IMR-90 (cell line): Measurements from ENCODE around the gene AGPAT3. TPM values are rescaled to one million over a fixed set of nuclear protein-coding genes. Genes with fewer than 3 reads are reported as not detected.

Experiments
- ATAC-seq: fragments of 200-7000 bp; cut with Tn5 transposase; 2 replicates; pipeline ENCODE4 v1.9.1; 2020; ENCODE audit warnings: low read depth, mild to moderate bottlenecking, moderate library complexity
- BruUV-seq: library from RNA; stranded (reverse); fragments of 400-500 nt; replicated peaks from 2 replicates; lab custom pipeline; 2021; lab: Mats Ljungman, UMichigan
- CTCF ChIA-PET: fragments of 300-600 bp; formaldehyde crosslinking; extraction: SDS; loops from one replicate; lab custom pipeline; 2021; ENCODE audit warnings: antibody characterized with exemption; lab: Yijun Ruan, JAX
- POLR2A ChIA-PET: fragments of 300-600 bp; sonication (Branson Sonifier 250); formaldehyde crosslinking; loops from one replicate; lab custom pipeline; 2022; ENCODE audit warnings: antibody characterized with exemption; ENCODE audit not compliant: unreplicated experiment; lab: Charles Lee
- DNase-seq: peaks from one replicate; pipeline ENCODE4 v3.0.0; 2013
- H2AFZ ChIP-seq: replicated peaks from 2 replicates; pipeline ENCODE3; 2013; ENCODE audit warnings: low read length, mild to moderate bottlenecking; ENCODE audit not compliant: poor library complexity
- H2AK5ac ChIP-seq: 2 replicates; pipeline ENCODE4 v1.6.1; 2013; ENCODE audit warnings: low read depth, low read length, inconsistent platforms
- H2AK9ac ChIP-seq: replicated peaks from 2 replicates; pipeline ENCODE3; 2013; ENCODE audit warnings: mild to moderate bottlenecking, low read depth, low read length, moderate library complexity; ENCODE audit not compliant: poor library complexity
- H2BK120ac ChIP-seq: 2 replicates; pipeline ENCODE4 v1.6.1; 2013; ENCODE audit warnings: low read depth, low read length, inconsistent platforms
- H2BK15ac ChIP-seq: 3 replicates; pipeline ENCODE4 v1.6.1; 2013; ENCODE audit warnings: low read depth, low read length, inconsistent platforms
- H2BK20ac ChIP-seq: 2 replicates; pipeline ENCODE4 v1.6.1; 2013; ENCODE audit warnings: low read depth, mild to moderate bottlenecking, inconsistent platforms, low read length, moderate library complexity
- H2BK5ac ChIP-seq: 2 replicates; pipeline ENCODE4 v1.6.1; 2013; ENCODE audit warnings: mild to moderate bottlenecking, low read depth, low read length, inconsistent platforms; ENCODE audit not compliant: poor library complexity, severe bottlenecking
- H3K14ac ChIP-seq: replicated peaks from 2 replicates; pipeline ENCODE4 v1.6.1; 2013; ENCODE audit warnings: low read depth, low read length, inconsistent platforms
- H3K18ac ChIP-seq: 2 replicates; pipeline ENCODE4 v1.6.1; 2013; ENCODE audit warnings: low read depth, low read length, control low read depth
- H3K23ac ChIP-seq: 2 replicates; pipeline ENCODE4 v1.6.1; 2013; ENCODE audit warnings: low read depth, low read length, inconsistent platforms
- H3K27ac ChIP-seq: 2 replicates; pipeline ENCODE4 v1.5.1; 2013; ENCODE audit warnings: mild to moderate bottlenecking, control low read depth, low read length; ENCODE audit not compliant: insufficient read depth
- H3K27me3 ChIP-seq: 2 replicates; pipeline ENCODE4 v1.6.1; 2013; ENCODE audit warnings: low read length; ENCODE audit not compliant: control insufficient read depth, insufficient read depth
- H3K36me3 ChIP-seq: 2 replicates; pipeline ENCODE4 v1.6.1; 2013; ENCODE audit warnings: low read length, mixed read lengths; ENCODE audit not compliant: control insufficient read depth, insufficient read depth
- H3K4ac ChIP-seq: 2 replicates; pipeline ENCODE4 v1.6.1; 2013; ENCODE audit warnings: low read depth, low read length, inconsistent platforms
- H3K4me1 ChIP-seq: 2 replicates; pipeline ENCODE4 v1.6.1; 2013; ENCODE audit warnings: low read length, mixed read lengths; ENCODE audit not compliant: control insufficient read depth, insufficient read depth
- H3K4me2 ChIP-seq: 2 replicates; pipeline ENCODE4 v1.6.1; 2013; ENCODE audit warnings: low read depth, mild to moderate bottlenecking, control low read depth, low read length, moderate library complexity
- H3K4me3 ChIP-seq: 2 replicates; pipeline ENCODE4 v1.5.1; 2013; ENCODE audit warnings: low read depth, mild to moderate bottlenecking, control low read depth, low read length, moderate library complexity; ENCODE audit not compliant: insufficient read depth
- H3K56ac ChIP-seq: 2 replicates; pipeline ENCODE4 v1.6.1; 2013; ENCODE audit warnings: low read length, inconsistent platforms; ENCODE audit not compliant: insufficient read depth; ENCODE audit errors: extremely low read depth
- H3K79me1 ChIP-seq, 2 experiments: 2 replicates each; pipeline ENCODE4 v1.6.1; 2013; ENCODE audit warnings: low read length in 2 of 2, inconsistent platforms in 1 of 2, low read depth in 1 of 2
- H3K9ac ChIP-seq: 2 replicates; pipeline ENCODE4 v1.6.1; 2013; ENCODE audit warnings: low read depth, low read length, control low read depth
- H3K9me1 ChIP-seq: 2 replicates; pipeline ENCODE4 v1.6.1; 2013; ENCODE audit warnings: low read length, inconsistent platforms; ENCODE audit not compliant: insufficient read depth
- H3K9me3 ChIP-seq: 2 replicates; pipeline ENCODE4 v1.6.1; 2013; ENCODE audit warnings: low read length; ENCODE audit not compliant: control insufficient read depth, insufficient read depth
- H4K20me1 ChIP-seq: 2 replicates; pipeline ENCODE4 v1.6.1; 2013; ENCODE audit warnings: low read length, inconsistent platforms; ENCODE audit not compliant: insufficient read depth
- H4K5ac ChIP-seq: 2 replicates; pipeline ENCODE4 v1.6.1; 2013; ENCODE audit warnings: mild to moderate bottlenecking, low read depth, low read length, control low read depth
- H4K8ac ChIP-seq, 2 experiments: 2 replicates each; pipeline ENCODE4 v1.6.1; 2013; ENCODE audit warnings: low read depth in 2 of 2, low read length in 2 of 2, control low read depth in 1 of 2, inconsistent platforms in 1 of 2
- H4K91ac ChIP-seq: 2 replicates; pipeline ENCODE4 v1.6.1; 2013; ENCODE audit warnings: low read depth, low read length, inconsistent platforms; ENCODE audit not compliant: insufficient read depth
- CEBPB ChIP-seq: IDR thresholded peaks from 2 replicates; pipeline ENCODE4 v1.6.1; 2012; ENCODE audit warnings: low read depth, low read length, improper control_type of control experiment
- CHD1 ChIP-seq: IDR thresholded peaks from 2 replicates; pipeline ENCODE4 v1.6.1; 2012; ENCODE audit warnings: low read depth, low read length, improper control_type of control experiment
- FOS ChIP-seq: fragments of 150-350 bp; IDR thresholded peaks from 2 replicates; pipeline ENCODE4 v1.6.1; 2016; ENCODE audit warnings: low read depth, low read length
- MXI1 ChIP-seq: IDR thresholded peaks from 2 replicates; pipeline ENCODE4 v1.6.1; 2012; ENCODE audit warnings: low read depth, mild to moderate bottlenecking, low read length, moderate library complexity, borderline replicate concordance
- NFE2L2 ChIP-seq: fragments of 150-350 bp; IDR thresholded peaks from 2 replicates; pipeline ENCODE4 v1.6.1; 2016; ENCODE audit warnings: low read depth, mild to moderate bottlenecking, low read length
- RAD21 ChIP-seq: IDR thresholded peaks from 2 replicates; pipeline ENCODE4 v1.6.1; 2012; ENCODE audit warnings: low read length, improper control_type of control experiment
- RCOR1 ChIP-seq: IDR thresholded peaks from 2 replicates; pipeline ENCODE4 v1.6.1; 2012; ENCODE audit warnings: mild to moderate bottlenecking, low read length, improper control_type of control experiment; ENCODE audit not compliant: insufficient replicate concordance
- RFX5 ChIP-seq: IDR thresholded peaks from 2 replicates; pipeline ENCODE4 v1.8.0; 2012; ENCODE audit warnings: low read depth, mild to moderate bottlenecking, low read length, moderate library complexity
- WGBS, 2 experiments: methylation state at CpG; one replicate each; pipeline versions ENCODE4 v1.1.5 to v1.1.7; 2013; ENCODE audit warnings: missing lambda C conversion rate in 2 of 2; ENCODE audit not compliant: insufficient read length in 1 of 2; ENCODE audit errors: extremely low coverage in 2 of 2; 5-methylcytosine and 5-hydroxymethylcytosine counted together
- dilution Hi-C: fragments of 300-500 bp; cut with HindIII; formaldehyde crosslinking; loops from one replicate; pipeline ENCODE4 v1.14.3; 2018; ENCODE audit warnings: low sequenced_read_pairs; ENCODE audit not compliant: unreplicated experiment
- in situ Hi-C: fragments of 300-500 bp; cut with MboI; formaldehyde crosslinking; loops from 3 replicates; pipeline ENCODE4 v1.14.3; 2019; ENCODE audit warnings: low sequenced_read_pairs, inconsistent platforms, mixed read lengths
- intact Hi-C: fragments of 100-400 bp; cut with micrococcal nuclease; formaldehyde crosslinking; loops from 2 replicates; pipeline ENCODE4 v1.10.0; 2022
- polyA plus RNA-seq, 3 experiments: library from polyadenylated mRNA; depleted of rRNA; stranded (reverse); fragments of >200 nt; gene quantifications; 2 replicates each; pipeline ENCODE4 v1.2.3, GENCODE V29; 2012; ENCODE audit warnings: low replicate concordance in 1 of 3
- total RNA-seq: library from RNA; depleted of rRNA; stranded (reverse); fragments of >200 nt; gene quantifications from 2 replicates; pipeline ENCODE4 v1.2.3, GENCODE V29; 2012
- TF ChIP-seq, protein P1 (sequence below): conservative IDR thresholded peaks from 2 replicates; pipeline ENCODE4 v1.5.1; 2012; ENCODE audit warnings: mild to moderate bottlenecking, low read depth, low read length, improper control_type of control experiment
- TF ChIP-seq, protein P2 (sequence below): fragments of 150-350 bp; IDR thresholded peaks from 2 replicates; pipeline ENCODE4 v1.6.1; 2017; ENCODE audit warnings: mild to moderate bottlenecking, antibody characterized with exemption, low read length, low read depth
- TF ChIP-seq, protein P3 (sequence below): fragments of 150-350 bp; IDR thresholded peaks from 2 replicates; pipeline ENCODE4 v1.6.1; 2016; ENCODE audit warnings: low read depth, mild to moderate bottlenecking, low read length, moderate library complexity, borderline replicate concordance

The AGPAT3 gene
- total and polyA plus RNA-seq, 2 of the 4 experiments (the other 2 are of a cell fraction) = 27.1 to 38.7 TPM

DNA sequence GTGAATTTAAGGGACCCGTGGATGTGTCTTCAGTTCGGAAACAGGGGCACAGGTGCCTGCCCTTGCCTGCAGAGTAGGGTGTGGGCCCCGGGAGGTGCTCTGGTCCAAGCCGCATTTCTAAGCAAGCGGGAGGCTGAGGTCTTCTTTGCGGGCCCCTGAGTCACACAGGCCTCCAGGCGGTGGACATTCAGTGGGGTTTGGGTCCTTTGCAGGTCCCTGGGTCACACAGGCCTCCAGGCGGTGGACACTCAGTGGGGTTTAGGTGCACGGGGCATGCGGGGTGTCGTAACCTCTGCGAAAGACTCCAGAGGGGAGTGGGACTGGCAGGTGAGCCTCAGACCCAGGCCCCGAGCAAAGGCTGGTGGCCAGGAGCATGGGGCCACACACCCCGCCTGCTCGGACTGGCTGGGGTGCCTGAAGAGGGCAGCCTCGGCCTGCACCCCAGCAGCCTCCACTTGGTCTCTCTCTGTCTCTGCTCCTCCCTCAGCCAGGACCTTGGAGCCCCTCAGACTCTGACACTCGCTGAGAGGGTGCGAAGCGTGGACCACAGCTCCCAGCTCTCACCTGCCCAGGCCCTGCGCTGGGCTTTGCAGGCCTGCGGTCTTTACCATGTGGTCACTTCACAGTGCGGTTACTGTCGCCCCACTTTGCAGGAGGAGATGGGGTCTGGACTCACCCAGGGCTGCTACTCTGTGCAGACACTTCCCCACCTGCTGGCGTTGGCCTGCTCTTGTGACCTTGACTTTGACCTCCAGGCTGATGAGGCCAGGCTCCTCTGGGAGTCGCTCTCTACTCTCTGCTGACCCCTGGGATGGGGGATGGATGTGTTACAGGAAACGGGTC is 6.0 kb upstream of the AGPAT3 start:
- H2BK15ac ChIP-seq = no peak overlapping the region
- 98% methylated on average over 12 of the region's 26 CpGs; no CpG with 5 or more reads in 1 of the 2 experiments for WGBS, 2 experiments
- no peak overlapping the region for H3K18ac ChIP-seq
- ChIA-PET CTCF (no interaction called here), POLR2A (no interaction called here)
- intact Hi-C loops (no loop called here), in situ Hi-C loops (no loop called here), dilution Hi-C loops (no loop called here)
- H3K9me3 ChIP-seq = no peaks in the 10 kb centered on the region
- ATAC-seq (no peak), DNase-seq (no peak)
- H3K4ac ChIP-seq = peak overlapping the region; percentile 47
- H2AK9ac ChIP-seq = no peak overlapping the region
- H2BK120ac ChIP-seq = no peak overlapping the region
- no peak overlapping the region for H4K5ac ChIP-seq
- no TSS peak for BruUV-seq
- H2BK20ac ChIP-seq = 0 out of 2 replicates have a peak overlapping the region, but pooled peaks have one; percentile 36
- H3K23ac ChIP-seq = no peak overlapping the region
- H3K27ac ChIP-seq = no peak overlapping the region
- TF ChIP-seq, protein P1, sequence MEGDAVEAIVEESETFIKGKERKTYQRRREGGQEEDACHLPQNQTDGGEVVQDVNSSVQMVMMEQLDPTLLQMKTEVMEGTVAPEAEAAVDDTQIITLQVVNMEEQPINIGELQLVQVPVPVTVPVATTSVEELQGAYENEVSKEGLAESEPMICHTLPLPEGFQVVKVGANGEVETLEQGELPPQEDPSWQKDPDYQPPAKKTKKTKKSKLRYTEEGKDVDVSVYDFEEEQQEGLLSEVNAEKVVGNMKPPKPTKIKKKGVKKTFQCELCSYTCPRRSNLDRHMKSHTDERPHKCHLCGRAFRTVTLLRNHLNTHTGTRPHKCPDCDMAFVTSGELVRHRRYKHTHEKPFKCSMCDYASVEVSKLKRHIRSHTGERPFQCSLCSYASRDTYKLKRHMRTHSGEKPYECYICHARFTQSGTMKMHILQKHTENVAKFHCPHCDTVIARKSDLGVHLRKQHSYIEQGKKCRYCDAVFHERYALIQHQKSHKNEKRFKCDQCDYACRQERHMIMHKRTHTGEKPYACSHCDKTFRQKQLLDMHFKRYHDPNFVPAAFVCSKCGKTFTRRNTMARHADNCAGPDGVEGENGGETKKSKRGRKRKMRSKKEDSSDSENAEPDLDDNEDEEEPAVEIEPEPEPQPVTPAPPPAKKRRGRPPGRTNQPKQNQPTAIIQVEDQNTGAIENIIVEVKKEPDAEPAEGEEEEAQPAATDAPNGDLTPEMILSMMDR = no peak
- no peak for TF ChIP-seq CHD1
- TF ChIP-seq RAD21 = no peak
- no peak for TF ChIP-seq NFE2L2
- no peak for TF ChIP-seq MXI1
- no peak for TF ChIP-seq RCOR1
- no peak for TF ChIP-seq CEBPB
- no peak for TF ChIP-seq FOS
- TF ChIP-seq RFX5 = no peak
- TF ChIP-seq, protein P2, sequence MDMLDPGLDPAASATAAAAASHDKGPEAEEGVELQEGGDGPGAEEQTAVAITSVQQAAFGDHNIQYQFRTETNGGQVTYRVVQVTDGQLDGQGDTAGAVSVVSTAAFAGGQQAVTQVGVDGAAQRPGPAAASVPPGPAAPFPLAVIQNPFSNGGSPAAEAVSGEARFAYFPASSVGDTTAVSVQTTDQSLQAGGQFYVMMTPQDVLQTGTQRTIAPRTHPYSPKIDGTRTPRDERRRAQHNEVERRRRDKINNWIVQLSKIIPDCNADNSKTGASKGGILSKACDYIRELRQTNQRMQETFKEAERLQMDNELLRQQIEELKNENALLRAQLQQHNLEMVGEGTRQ = no peak
- TF ChIP-seq, protein P3, sequence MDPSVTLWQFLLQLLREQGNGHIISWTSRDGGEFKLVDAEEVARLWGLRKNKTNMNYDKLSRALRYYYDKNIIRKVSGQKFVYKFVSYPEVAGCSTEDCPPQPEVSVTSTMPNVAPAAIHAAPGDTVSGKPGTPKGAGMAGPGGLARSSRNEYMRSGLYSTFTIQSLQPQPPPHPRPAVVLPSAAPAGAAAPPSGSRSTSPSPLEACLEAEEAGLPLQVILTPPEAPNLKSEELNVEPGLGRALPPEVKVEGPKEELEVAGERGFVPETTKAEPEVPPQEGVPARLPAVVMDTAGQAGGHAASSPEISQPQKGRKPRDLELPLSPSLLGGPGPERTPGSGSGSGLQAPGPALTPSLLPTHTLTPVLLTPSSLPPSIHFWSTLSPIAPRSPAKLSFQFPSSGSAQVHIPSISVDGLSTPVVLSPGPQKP = no peak
- peaks cover 5% of the 10 kb centered on the region; the same call in 1 of the 2 replicates for H3K27me3 ChIP-seq
- H3K56ac ChIP-seq = no peak overlapping the region
- H3K14ac ChIP-seq = no peak overlapping the region; the same call in 1 of the 2 replicates
- no peak overlapping the region for H3K4me2 ChIP-seq
- no peaks in the 10 kb centered on the region for H4K20me1 ChIP-seq
- no peaks in the 10 kb centered on the region; a peak in 1 of 4 replicates for H3K79me1 ChIP-seq
- H3K9me1 ChIP-seq = peaks cover 15% of the 10 kb centered on the region
- no peak overlapping the region; the same call in 1 of the 2 replicates for H4K91ac ChIP-seq
- H3K36me3 ChIP-seq = no peaks in the 10 kb centered on the region
- no peak overlapping the region for H2BK5ac ChIP-seq
- no peak overlapping the region for H3K4me3 ChIP-seq
- H2AFZ ChIP-seq = peak overlapping the region; percentile 34
- no peak overlapping the region for H3K9ac ChIP-seq
- H2AK5ac ChIP-seq = peak overlapping the region; percentile 75; the same call in 1 of the 2 replicates
- H4K8ac ChIP-seq = peak overlapping the region in 1 of 2 experiments; percentile 25; a peak in 1 of 4 replicates
- H3K4me1 ChIP-seq = peaks cover 8% of the 10 kb centered on the region
